Glutamatergic neuron (in vitro differentiated cells): ENCODE measurements around the gene CEACAM20. TPM values are rescaled to one million over a fixed set of nuclear protein-coding genes. Genes with fewer than 3 reads are reported as not detected.

ENCODE experiments used
- DNase-seq: peaks from one replicate; pipeline ENCODE4 v3.0.0; 2022
- H3K27ac Mint-ChIP-seq: one replicate; pipeline ENCODE4 v1.8.0; 2020; ENCODE audit warnings: mild to moderate bottlenecking, mixed read lengths, inconsistent platforms; ENCODE audit not compliant: unreplicated experiment
- H3K27me3 Mint-ChIP-seq: one replicate; pipeline ENCODE4 v1.8.0; 2020; ENCODE audit warnings: mild to moderate bottlenecking, moderate library complexity, mixed read lengths, inconsistent platforms; ENCODE audit not compliant: unreplicated experiment
- H3K36me3 Mint-ChIP-seq: one replicate; pipeline ENCODE4 v1.8.0; 2020; ENCODE audit warnings: mild to moderate bottlenecking, mixed read lengths, inconsistent platforms; ENCODE audit not compliant: unreplicated experiment
- H3K4me1 Mint-ChIP-seq: one replicate; pipeline ENCODE4 v1.8.0; 2020; ENCODE audit warnings: mild to moderate bottlenecking, low read depth, mixed read lengths, inconsistent platforms; ENCODE audit not compliant: unreplicated experiment
- H3K4me3 Mint-ChIP-seq: one replicate; pipeline ENCODE4 v1.8.0; 2020; ENCODE audit warnings: mild to moderate bottlenecking, mixed read lengths, inconsistent platforms; ENCODE audit not compliant: unreplicated experiment
- H3K9me3 Mint-ChIP-seq: one replicate; pipeline ENCODE4 v1.8.0; 2020; ENCODE audit warnings: mild to moderate bottlenecking, moderate library complexity, mixed read lengths, inconsistent platforms; ENCODE audit not compliant: unreplicated experiment
- CTCF ChIP-seq: fragments of 200-600 bp; sonication (generic); IDR thresholded peaks from one replicate; pipeline ENCODE4 v1.5.0; 2021; ENCODE audit not compliant: partially characterized antibody, unreplicated experiment
- total RNA-seq: library from RNA; stranded (reverse); fragmentation: NEBNext Ultra II Directional; extraction: Animal tissue kit (Norgen Biotek cat#: 25700); gene quantifications from one replicate; pipeline ENCODE4 v1.2.1, GENCODE V29; 2021; ENCODE audit not compliant: unreplicated experiment

Gene CEACAM20
- total RNA-seq, 1 donor from 2014 or later, result not detected

- H3K27me3 Mint-ChIP-seq, result peaks cover 5% of the 10 kb centered on the region
- H3K36me3 Mint-ChIP-seq, result no peaks in the 10 kb centered on the region
- TF ChIP-seq CTCF, result no peak
- H3K4me1 Mint-ChIP-seq, result no peaks in the 10 kb centered on the region
- no peak overlapping the region for H3K27ac Mint-ChIP-seq
- peaks cover 1% of the 10 kb centered on the region for H3K9me3 Mint-ChIP-seq
- DNase-seq, result no peak
- no peak overlapping the region for H3K4me3 Mint-ChIP-seq
Observed at GRCh38 chr19:44574186-44574950, 44.9 kb upstream of the CEACAM20 start.

- H3K36me3 Mint-ChIP-seq, result no peaks in the 10 kb centered on the region
- H3K27me3 Mint-ChIP-seq, result peaks cover 5% of the 10 kb centered on the region
- DNase-seq, result no peak
- no peaks in the 10 kb centered on the region for H3K4me1 Mint-ChIP-seq
- H3K27ac Mint-ChIP-seq, result no peak overlapping the region
- no peak overlapping the region for H3K4me3 Mint-ChIP-seq
- TF ChIP-seq CTCF, result no peak
- H3K9me3 Mint-ChIP-seq, result peaks cover 1% of the 10 kb centered on the region
Observed at GRCh38 chr19:44573627-44574026, 44.2 kb upstream of the CEACAM20 start.

- Mint-ChIP-seq H3K9me3 (no peaks in the 10 kb centered on the region), H3K4me3 (no peak overlapping the region), H3K4me1 (no peaks in the 10 kb centered on the region), H3K27me3 (peaks cover 5% of the 10 kb centered on the region), H3K36me3 (no peaks in the 10 kb centered on the region), H3K27ac (no peak overlapping the region)
- no peak for TF ChIP-seq CTCF
- DNase-seq, result no peak
Observed at GRCh38 chr19:44573183-44573582, 43.7 kb upstream of the CEACAM20 start.

- no peaks in the 10 kb centered on the region for H3K4me1 Mint-ChIP-seq
- no peak for DNase-seq
- H3K27ac Mint-ChIP-seq, result no peak overlapping the region
- TF ChIP-seq CTCF, result no peak
- H3K4me3 Mint-ChIP-seq, result no peak overlapping the region
- H3K36me3 Mint-ChIP-seq, result no peaks in the 10 kb centered on the region
- H3K9me3 Mint-ChIP-seq, result no peaks in the 10 kb centered on the region
- H3K27me3 Mint-ChIP-seq, result peaks cover 5% of the 10 kb centered on the region
Observed at GRCh38 chr19:44572581-44572900, 43.1 kb upstream of the CEACAM20 start.

- Mint-ChIP-seq H3K27ac (no peak overlapping the region), H3K9me3 (no peaks in the 10 kb centered on the region), H3K4me3 (no peak overlapping the region), H3K4me1 (no peaks in the 10 kb centered on the region), H3K27me3 (peaks cover 3% of the 10 kb centered on the region), H3K36me3 (no peaks in the 10 kb centered on the region)
- no peak for DNase-seq
- no peak for TF ChIP-seq CTCF
Observed at GRCh38 chr19:44571830-44572580, 42.5 kb upstream of the CEACAM20 start.
